Measurements from ENCODE around the gene ZFAND3. TPM values are rescaled to one million over a fixed set of nuclear protein-coding genes. Genes with fewer than 3 reads are reported as not detected.

Gene ZFAND3
- polyA plus RNA-seq, 1 donor (not counting 4 experiments of a cell fraction or from before 2014, with no cell fraction given), result 19.6 TPM

GRCh38 chr6:37974381-37974780 is 154.9 kb downstream of the ZFAND3 start:
- no peak overlapping the region for H2AFZ ChIP-seq (ENCODE audit: control insufficient read depth, low read length)
- H3K27me3 ChIP-seq (ENCODE audit: control insufficient read depth, extremely low read depth, insufficient read depth, low read length), result no peaks in the 10 kb centered on the region
- H3K4me3 ChIP-seq (ENCODE audit: control insufficient read depth in 2 of 3, extremely low read depth in 1 of 3, insufficient read depth in 2 of 3, low read depth in 1 of 3, low read length in 3 of 3), result no peak overlapping the region
- H3K4me1 ChIP-seq (ENCODE audit: control insufficient read depth, extremely low read depth, insufficient read depth, low read length), result peaks cover 4% of the 10 kb centered on the region
- FAIRE-seq (no peak), DNase-seq (ENCODE audit: low read depth, low spot score) (no peak)
- no peak overlapping the region for H3K27ac ChIP-seq (ENCODE audit: control insufficient read depth, insufficient read depth, low read length)
- H3K36me3 ChIP-seq (ENCODE audit: control insufficient read depth in 2 of 2, extremely low read depth in 1 of 2, insufficient read depth in 2 of 2, low read length in 2 of 2), result no peaks in the 10 kb centered on the region
- H3K9me3 ChIP-seq (ENCODE audit: control insufficient read depth, low read depth, low read length), result no peaks in the 10 kb centered on the region
- H3K9ac ChIP-seq (ENCODE audit: control insufficient read depth, extremely low read depth, insufficient read depth, low read length), result no peak overlapping the region
- H4K20me1 ChIP-seq (ENCODE audit: control insufficient read depth, extremely low read depth, insufficient read depth, low read length), result peaks cover 11% of the 10 kb centered on the region
- H3K9me1 ChIP-seq (ENCODE audit: control insufficient read depth, extremely low read depth, insufficient read depth, low read length), result peaks cover 2% of the 10 kb centered on the region
- TF ChIP-seq EZH2 (IDR thresholded peaks at IDR 0.05; ENCODE audit: low read length), result no peak
- TF ChIP-seq CTCF (optimal IDR thresholded peaks at IDR 0.05 in 1 of 3, IDR thresholded peaks at IDR 0.05 in 1 of 3, conservative IDR thresholded peaks at IDR 0.05 in 1 of 3; ENCODE audit: extremely low read depth in 1 of 3, insufficient read depth in 2 of 3, low read length in 3 of 3), result no peak
- no peak overlapping the region for H3K4me2 ChIP-seq (ENCODE audit: control insufficient read depth, extremely low read depth, insufficient read depth, low read depth, low read length)
- peaks cover 59% of the 10 kb centered on the region for H3K79me2 ChIP-seq (ENCODE audit: control insufficient read depth, insufficient read depth, low read length)
- dilution Hi-C loops (cut with MboI; ENCODE audit: extremely low pct_ligation_motif_present, low sequenced_read_pairs), result no loop called here

GRCh38 chr6:37974943-37975342 is 155.4 kb downstream of the ZFAND3 start:
- H3K79me2 ChIP-seq (ENCODE audit: control insufficient read depth, insufficient read depth, low read length), result peaks cover 61% of the 10 kb centered on the region

More at GRCh38 chr6:37974943-37975342, 155.4 kb downstream of the ZFAND3 start:
- Histone ChIP-seq H3K4me1 (ENCODE audit: control insufficient read depth, extremely low read depth, insufficient read depth, low read length) (peaks cover 10% of the 10 kb centered on the region), H3K27ac (ENCODE audit: control insufficient read depth, insufficient read depth, low read length) (no peak overlapping the region), H3K27me3 (ENCODE audit: control insufficient read depth, extremely low read depth, insufficient read depth, low read length) (no peaks in the 10 kb centered on the region), H3K9me3 (ENCODE audit: control insufficient read depth, low read depth, low read length) (no peaks in the 10 kb centered on the region), H3K4me2 (ENCODE audit: control insufficient read depth, extremely low read depth, insufficient read depth, low read depth, low read length) (no peak overlapping the region), H3K4me3 (ENCODE audit: control insufficient read depth in 2 of 3, extremely low read depth in 1 of 3, insufficient read depth in 2 of 3, low read depth in 1 of 3, low read length in 3 of 3) (no peak overlapping the region), H2AFZ (ENCODE audit: control insufficient read depth, low read length) (no peak overlapping the region), H3K9me1 (ENCODE audit: control insufficient read depth, extremely low read depth, insufficient read depth, low read length) (peaks cover 4% of the 10 kb centered on the region), H4K20me1 (ENCODE audit: control insufficient read depth, extremely low read depth, insufficient read depth, low read length) (peaks cover 15% of the 10 kb centered on the region), H3K36me3 (ENCODE audit: control insufficient read depth in 2 of 2, extremely low read depth in 1 of 2, insufficient read depth in 2 of 2, low read length in 2 of 2) (no peaks in the 10 kb centered on the region), H3K9ac (ENCODE audit: control insufficient read depth, extremely low read depth, insufficient read depth, low read length) (no peak overlapping the region)
- FAIRE-seq (peak; percentile 26), DNase-seq (ENCODE audit: low read depth, low spot score) (no peak)
- TF ChIP-seq CTCF (optimal IDR thresholded peaks at IDR 0.05 in 1 of 3, IDR thresholded peaks at IDR 0.05 in 1 of 3, conservative IDR thresholded peaks at IDR 0.05 in 1 of 3; ENCODE audit: extremely low read depth in 1 of 3, insufficient read depth in 2 of 3, low read length in 3 of 3) (no peak), EZH2 (IDR thresholded peaks at IDR 0.05; ENCODE audit: low read length) (no peak)
- dilution Hi-C loops (cut with MboI; ENCODE audit: extremely low pct_ligation_motif_present, low sequenced_read_pairs), result no loop called here

All from keratinocyte (primary cell).